Measurements from ENCODE around the gene TTC34.

DNA sequence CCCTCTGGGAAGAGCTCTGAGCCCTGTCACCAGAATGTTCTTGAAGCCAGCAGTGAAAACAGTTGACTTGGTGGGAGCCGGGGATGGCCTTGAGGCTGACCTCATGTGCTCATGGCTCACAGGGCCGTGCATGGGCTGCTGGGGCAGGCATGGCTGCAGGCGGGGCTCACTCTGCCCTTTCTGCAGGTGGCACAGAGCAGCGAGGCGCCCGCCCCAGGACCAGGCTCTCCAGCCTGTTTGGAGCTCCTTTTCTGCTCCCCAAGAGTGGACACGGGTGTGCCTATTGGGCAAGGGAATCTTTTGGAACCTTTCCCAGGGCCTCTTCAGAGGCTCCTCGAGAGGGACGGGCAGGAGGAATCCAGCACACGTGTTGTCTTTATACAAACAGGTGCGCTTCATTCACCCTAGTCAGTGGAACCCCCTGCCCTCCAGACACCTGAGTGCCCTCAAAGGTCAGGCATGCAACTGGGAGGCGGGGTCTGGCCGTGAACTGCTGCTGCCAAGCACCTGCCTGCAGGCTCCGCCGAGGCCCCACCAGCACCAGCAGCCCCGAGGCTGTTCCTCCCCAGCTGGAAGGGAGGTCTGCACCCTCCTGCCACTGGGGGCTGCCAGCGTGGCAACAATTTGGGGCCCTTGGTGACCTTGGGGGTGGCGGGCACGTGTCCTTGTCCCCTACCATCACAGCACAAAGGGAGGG is 2.6 kb upstream of the TTC34 start:
- TF ChIP-seq POLR2AphosphoS5 (IDR thresholded peaks at IDR 0.05; ENCODE audit: low read depth, low read length) (no peak), POLR2A (IDR thresholded peaks at IDR 0.05; ENCODE audit: low read depth, low read length) (no peak), TAF1 (IDR thresholded peaks at IDR 0.05; ENCODE audit: borderline replicate concordance, low read depth, low read length) (no peak)

All from GM12892 (cell line).